ENCODE data around the gene GCN1. TPM values are rescaled to one million over a fixed set of nuclear protein-coding genes. Genes with fewer than 3 reads are reported as not detected.

The GCN1 gene
- total and polyA plus RNA-seq, 2 donors (not counting 3 experiments of a cell fraction or from before 2014, with no cell fraction given) = 30.1 to 101 TPM

- no peak overlapping the region for H2AFZ ChIP-seq (ENCODE audit: low read depth, low read length)
- dilution Hi-C loops (cut with MboI; ENCODE audit: extremely low pct_ligation_motif_present, low sequenced_read_pairs) = no loop called here
Measured at GRCh38 chr12:120131116-120131515, 63.4 kb downstream of the GCN1 start.

More at GRCh38 chr12:120131116-120131515, 63.4 kb downstream of the GCN1 start:
- Histone ChIP-seq H4K20me1 (replicated peaks; ENCODE audit: control insufficient read depth, extremely low read depth, insufficient read depth, low read length) (no peaks in the 10 kb centered on the region), H3K4me1 (ENCODE audit: control insufficient read depth, extremely low read depth, insufficient read depth, low read length) (peaks cover 19% of the 10 kb centered on the region), H3K9me3 (replicated peaks; ENCODE audit: control insufficient read depth, insufficient read depth, low read length) (no peaks in the 10 kb centered on the region), H3K4me3 (replicated peaks in 1 of 3; ENCODE audit: insufficient read depth in 1 of 3, low read depth in 1 of 3, low read length in 3 of 3) (no peak overlapping the region), H3K9me1 (replicated peaks; ENCODE audit: control insufficient read depth, extremely low read depth, insufficient read depth, low read length) (no peaks in the 10 kb centered on the region), H3K4me2 (ENCODE audit: insufficient read depth, low read length) (no peak overlapping the region), H3K79me2 (ENCODE audit: control insufficient read depth, insufficient read depth, low read length) (no peaks in the 10 kb centered on the region), H3K27ac (ENCODE audit: insufficient read depth, low read depth, low read length) (no peak overlapping the region), H3K36me3 (ENCODE audit: control insufficient read depth in 2 of 2, extremely low read depth in 1 of 2, insufficient read depth in 2 of 2, low read length in 2 of 2) (peaks cover 30 to 52% of the 10 kb centered on the region in 2 experiments), H3K9ac (replicated peaks; ENCODE audit: extremely low read depth, insufficient read depth, low read length) (no peak overlapping the region), H3K27me3 (ENCODE audit: control insufficient read depth in 2 of 2, insufficient read depth in 2 of 2, low read length in 2 of 2) (no peaks in the 10 kb centered on the region)
- no TSS peak for BruUV-seq (replicated peaks)
- CTCF ChIA-PET = no interaction called here
- intact Hi-C loops (cut with micrococcal nuclease) = no loop called here
- TF ChIP-seq FOS (IDR thresholded peaks at IDR 0.05; ENCODE audit: borderline replicate concordance, insufficient read depth, low read length) (no peak), POLR2A (IDR thresholded peaks at IDR 0.05; ENCODE audit: low read depth, low read length) (no peak), POLR2AphosphoS5 (IDR thresholded peaks at IDR 0.05; ENCODE audit: insufficient read depth, low read depth, low read length) (no peak), EZH2 (IDR thresholded peaks at IDR 0.05; ENCODE audit: borderline replicate concordance, low read depth, low read length, severe bottlenecking) (no peak), MAX (IDR thresholded peaks at IDR 0.05; ENCODE audit: insufficient read depth, insufficient read length) (no peak), CTCF (IDR thresholded peaks at IDR 0.05; ENCODE audit: extremely low read depth in 1 of 2, insufficient read depth in 1 of 2, low read depth in 1 of 2, low read length in 2 of 2) (no peak), JUN (IDR thresholded peaks at IDR 0.05; ENCODE audit: borderline replicate concordance, insufficient read depth, insufficient read length, low read depth) (no peak), GATA2 (IDR thresholded peaks at IDR 0.05; ENCODE audit: insufficient read depth, insufficient read length, low read depth, low read length) (no peak), MYC (IDR thresholded peaks at IDR 0.05; ENCODE audit: low read depth, low read length) (no peak)
- POLR2A ChIA-PET = no interaction called here
- no peak for FAIRE-seq
- DNase-seq (ENCODE audit: low read depth, low spot score) = no peak

Data from endothelial cell of umbilical vein (primary cell).